Mesendoderm (in vitro differentiated cells): ENCODE data around the gene HOXA10.

Source experiments
- DNase-seq: peaks from one replicate; pipeline ENCODE4 v3.0.0; 2013
- H2AK5ac ChIP-seq: 2 replicates; pipeline ENCODE4 v1.6.1; 2013; ENCODE audit warnings: low read length, inconsistent platforms
- H2BK120ac ChIP-seq: 2 replicates; pipeline ENCODE4 v1.6.1; 2013; ENCODE audit warnings: low read depth, mild to moderate bottlenecking, low read length, moderate library complexity, mixed read lengths
- H2BK15ac ChIP-seq: replicated peaks from 2 replicates; pipeline ENCODE4 v1.6.1; 2013; ENCODE audit warnings: low read depth, mild to moderate bottlenecking, moderate library complexity
- H2BK5ac ChIP-seq: 2 replicates; pipeline ENCODE4 v1.6.1; 2013; ENCODE audit warnings: low read length, inconsistent platforms
- H3K18ac ChIP-seq: 2 replicates; pipeline ENCODE4 v1.6.1; 2013; ENCODE audit warnings: mild to moderate bottlenecking, low read length, mixed read lengths
- H3K23ac ChIP-seq: one replicate; pipeline ENCODE4 v1.6.1; 2013; ENCODE audit warnings: low read length
- H3K27ac ChIP-seq: 2 replicates; pipeline ENCODE4 v1.5.1; 2013; ENCODE audit warnings: low read depth, mild to moderate bottlenecking, inconsistent platforms, low read length, moderate library complexity
- H3K27me3 ChIP-seq: 2 replicates; pipeline ENCODE4 v1.6.1; 2013; ENCODE audit warnings: low read length, control low read depth, mild to moderate bottlenecking, inconsistent platforms; ENCODE audit not compliant: insufficient read depth, poor library complexity
- H3K36me3 ChIP-seq: 2 replicates; pipeline ENCODE4 v1.6.1; 2013; ENCODE audit warnings: low read length, inconsistent platforms; ENCODE audit not compliant: control insufficient read depth, insufficient read depth
- H3K4ac ChIP-seq: one replicate; pipeline ENCODE4 v1.6.1; 2013; ENCODE audit warnings: low read depth, mild to moderate bottlenecking, low read length, moderate library complexity
- H3K4me1 ChIP-seq: 2 replicates; pipeline ENCODE4 v1.6.1; 2013; ENCODE audit warnings: low read depth, low read length, inconsistent platforms; ENCODE audit not compliant: control insufficient read depth
- H3K4me2 ChIP-seq: 2 replicates; pipeline ENCODE4 v1.6.1; 2013; ENCODE audit warnings: low read length
- H3K4me3 ChIP-seq: 2 replicates; pipeline ENCODE4 v1.5.1; 2013; ENCODE audit warnings: mild to moderate bottlenecking, low read length
- H3K56ac ChIP-seq: one replicate; pipeline ENCODE4 v1.6.1; 2013; ENCODE audit warnings: low read length
- H3K79me1 ChIP-seq: 2 replicates; pipeline ENCODE4 v1.6.1; 2013; ENCODE audit warnings: low read length, inconsistent platforms
- H3K79me2 ChIP-seq: 2 replicates; pipeline ENCODE4 v1.6.1; 2013; ENCODE audit warnings: mild to moderate bottlenecking, low read length; ENCODE audit not compliant: control insufficient read depth, insufficient read depth
- H3K9ac ChIP-seq: 2 replicates; pipeline ENCODE4 v1.6.1; 2013; ENCODE audit warnings: low read length, inconsistent platforms
- H4K5ac ChIP-seq: one replicate; pipeline ENCODE4 v1.6.1; 2013; ENCODE audit warnings: low read length
- H4K8ac ChIP-seq: one replicate; pipeline ENCODE4 v1.6.1; 2013; ENCODE audit warnings: low read depth, mild to moderate bottlenecking, control low read depth, low read length, moderate library complexity
- WGBS: extraction: QIAGEN DNeasy Blood & Tissue Kit; methylation state at CpG from one replicate; pipeline ENCODE4 v1.1.7; 2013; ENCODE audit warnings: low lambda C conversion rate, missing lambda C conversion rate; ENCODE audit not compliant: insufficient coverage; ENCODE audit errors: extremely low coverage; 5-methylcytosine and 5-hydroxymethylcytosine counted together

Gene HOXA10

GRCh38 chr7:27175626-27176523 lies 1.8 kb upstream of the HOXA10 start:
- DNase-seq, result no peak
- no peak overlapping the region for H2AK5ac ChIP-seq
- H3K4me3 ChIP-seq, result no peak overlapping the region
- H3K27ac ChIP-seq, result no peak overlapping the region
- no peak overlapping the region for H3K56ac ChIP-seq
- H3K4ac ChIP-seq, result no peak overlapping the region
- peaks cover 95% of the 10 kb centered on the region for H3K27me3 ChIP-seq
- no peak overlapping the region for H2BK120ac ChIP-seq
- H2BK15ac ChIP-seq, result no peak overlapping the region
- H3K79me1 ChIP-seq, result no peaks in the 10 kb centered on the region
- H3K79me2 ChIP-seq, result no peaks in the 10 kb centered on the region
- no peak overlapping the region for H4K8ac ChIP-seq
- H4K5ac ChIP-seq, result no peak overlapping the region
- no CpG with 5 or more reads among the region's 40 CpGs for WGBS
- no peak overlapping the region for H3K18ac ChIP-seq
- no peaks in the 10 kb centered on the region for H3K36me3 ChIP-seq
- H2BK5ac ChIP-seq, result no peak overlapping the region
- no peak overlapping the region for H3K4me2 ChIP-seq
- no peaks in the 10 kb centered on the region for H3K4me1 ChIP-seq
- H3K9ac ChIP-seq, result no peak overlapping the region
- peak overlapping the region; percentile 31 for H3K23ac ChIP-seq

- H3K27me3 ChIP-seq, result peaks cover 89% of the 10 kb centered on the region
Measured at GRCh38 chr7:27174874-27175625, 930 bp upstream of the HOXA10 start.

GRCh38 chr7:27173511-27173955 lies 587 bp downstream of the HOXA10 start:
- Histone ChIP-seq H3K4me2 (peak overlapping the region; percentile 34), H2BK5ac (no peak overlapping the region), H3K4ac (no peak overlapping the region), H2BK120ac (no peak overlapping the region), H3K79me1 (no peaks in the 10 kb centered on the region), H4K5ac (no peak overlapping the region), H3K18ac (peak overlapping the region; percentile 5), H3K36me3 (no peaks in the 10 kb centered on the region), H3K27ac (no peak overlapping the region), H3K27me3 (peaks cover 90% of the 10 kb centered on the region), H3K4me1 (no peaks in the 10 kb centered on the region), H2AK5ac (no peak overlapping the region), H3K56ac (peak overlapping the region; percentile 25), H4K8ac (no peak overlapping the region), H2BK15ac (no peak overlapping the region), H3K79me2 (no peaks in the 10 kb centered on the region), H3K23ac (no peak overlapping the region), H3K9ac (no peak overlapping the region), H3K4me3 (no peak overlapping the region)
- WGBS, result no CpG with 5 or more reads among the region's 59 CpGs
- no peak for DNase-seq

More at GRCh38 chr7:27174874-27175625, 930 bp upstream of the HOXA10 start:
- Histone ChIP-seq H3K4ac (no peak overlapping the region), H3K36me3 (no peaks in the 10 kb centered on the region), H3K27ac (no peak overlapping the region), H2AK5ac (no peak overlapping the region), H3K56ac (no peak overlapping the region), H2BK120ac (no peak overlapping the region), H3K4me2 (no peak overlapping the region), H3K9ac (no peak overlapping the region), H3K18ac (no peak overlapping the region), H3K79me2 (no peaks in the 10 kb centered on the region), H3K79me1 (no peaks in the 10 kb centered on the region), H4K8ac (no peak overlapping the region), H3K23ac (no peak overlapping the region), H2BK5ac (no peak overlapping the region), H4K5ac (no peak overlapping the region), H3K4me3 (no peak overlapping the region), H3K4me1 (no peaks in the 10 kb centered on the region), H2BK15ac (no peak overlapping the region)
- DNase-seq, result peak; percentile 52
- no CpG with 5 or more reads among the region's 12 CpGs for WGBS

GRCh38 chr7:27172823-27173510 lies 1.2 kb downstream of the HOXA10 start:
- Histone ChIP-seq H3K4ac (no peak overlapping the region), H3K56ac (peak overlapping the region; percentile 25), H2BK15ac (no peak overlapping the region), H3K27ac (no peak overlapping the region), H3K4me1 (no peaks in the 10 kb centered on the region), H3K79me2 (no peaks in the 10 kb centered on the region), H3K79me1 (no peaks in the 10 kb centered on the region), H3K9ac (no peak overlapping the region), H3K36me3 (no peaks in the 10 kb centered on the region), H2AK5ac (no peak overlapping the region), H3K27me3 (peaks cover 90% of the 10 kb centered on the region), H2BK120ac (no peak overlapping the region), H3K4me2 (no peak overlapping the region), H3K4me3 (no peak overlapping the region), H4K5ac (no peak overlapping the region), H4K8ac (no peak overlapping the region), H3K18ac (peak overlapping the region; percentile 5), H2BK5ac (no peak overlapping the region), H3K23ac (no peak overlapping the region)
- no CpG with 5 or more reads among the region's 58 CpGs for WGBS
- DNase-seq, result peak; percentile 71

- H3K79me2 ChIP-seq, result no peaks in the 10 kb centered on the region
- DNase-seq, result no peak
- no peak overlapping the region for H3K9ac ChIP-seq
- no peak overlapping the region for H3K4me3 ChIP-seq
- no peak overlapping the region for H4K8ac ChIP-seq
- WGBS, result no CpG with 5 or more reads among the region's 10 CpGs
- no peak overlapping the region for H3K23ac ChIP-seq
- H3K4me1 ChIP-seq, result no peaks in the 10 kb centered on the region
- H3K56ac ChIP-seq, result no peak overlapping the region
- no peak overlapping the region for H2BK120ac ChIP-seq
- no peaks in the 10 kb centered on the region for H3K79me1 ChIP-seq
- H3K27me3 ChIP-seq, result peaks cover 90% of the 10 kb centered on the region
- H3K4ac ChIP-seq, result no peak overlapping the region
- H3K36me3 ChIP-seq, result no peaks in the 10 kb centered on the region
- no peak overlapping the region for H2BK5ac ChIP-seq
- no peak overlapping the region for H2AK5ac ChIP-seq
- no peak overlapping the region for H3K18ac ChIP-seq
- H2BK15ac ChIP-seq, result no peak overlapping the region
- H4K5ac ChIP-seq, result no peak overlapping the region
- no peak overlapping the region for H3K27ac ChIP-seq
- H3K4me2 ChIP-seq, result no peak overlapping the region
Measured at GRCh38 chr7:27172315-27172774, 1.8 kb downstream of the HOXA10 start.
